Lung (tissue), 12 donors: ENCODE data around the gene RUVBL1. TPM values are rescaled to one million over a fixed set of nuclear protein-coding genes. Genes with fewer than 3 reads are reported as not detected.

Experiments
- ATAC-seq: fragments of 200-7000 bp; cut with Tn5 transposase; one replicate; pipeline ENCODE4 v1.9.1; 2020; ENCODE audit warnings: moderate number of reproducible peaks; ENCODE audit not compliant: insufficient read depth, low FRiP score
- DNase-seq, 3 donors: peaks; one replicate each; pipeline ENCODE4 v3.0.0-alpha.2; 2013 to 2017
- H3K27ac ChIP-seq, 2 donors: one replicate each; pipeline ENCODE4 v1.5.1; 2013; ENCODE audit warnings: mild to moderate bottlenecking in 2 of 2, moderate library complexity in 2 of 2, control low read depth in 1 of 2, inconsistent platforms in 1 of 2, low read depth in 1 of 2, low read length in 1 of 2
- H3K27me3 ChIP-seq, 3 donors: one replicate each; pipeline ENCODE4 v1.5.1; 2013; ENCODE audit warnings: low read length in 2 of 3; ENCODE audit not compliant: control insufficient read depth in 3 of 3, insufficient read depth in 3 of 3
- H3K36me3 ChIP-seq, 4 donors: one replicate each; pipeline ENCODE4 v1.5.1; 2013; ENCODE audit warnings: low read length in 4 of 4, mild to moderate bottlenecking in 1 of 4, moderate library complexity in 1 of 4; ENCODE audit not compliant: control insufficient read depth in 4 of 4, insufficient read depth in 4 of 4
- H3K4me1 ChIP-seq, 5 donors: one replicate each; pipeline ENCODE4 v1.5.1; 2013; ENCODE audit warnings: low read length in 5 of 5, mild to moderate bottlenecking in 2 of 5, moderate library complexity in 1 of 5; ENCODE audit not compliant: control insufficient read depth in 5 of 5, insufficient read depth in 5 of 5
- H3K4me3 ChIP-seq: one replicate; pipeline ENCODE4 v1.5.1; 2013; ENCODE audit warnings: mild to moderate bottlenecking, control low read depth, moderate library complexity
- H3K9ac ChIP-seq, 2 donors: one replicate each; pipeline ENCODE4 v1.5.1; 2013; ENCODE audit warnings: low read length in 2 of 2, control low read depth in 1 of 2; ENCODE audit not compliant: insufficient read depth in 1 of 2
- H3K9me3 ChIP-seq, 4 donors: one replicate each; pipeline ENCODE4 v1.5.1; 2013; ENCODE audit warnings: low read length in 3 of 4, mild to moderate bottlenecking in 1 of 4, moderate library complexity in 1 of 4; ENCODE audit not compliant: control insufficient read depth in 4 of 4, insufficient read depth in 3 of 4
- WGBS, 2 donors: extraction: QIAGEN DNeasy Blood & Tissue Kit; methylation state at CpG; one replicate each; pipeline ENCODE4 v1.1.7; 2013; 5-methylcytosine and 5-hydroxymethylcytosine counted together
- polyA plus RNA-seq, 2 donors: library from polyadenylated mRNA; stranded (reverse); fragments of 200-250 nt; gene quantifications; one replicate each; pipeline ENCODE4 v1.2.1, GENCODE V29; 2013
- total RNA-seq, 2 donors: library from RNA; depleted of rRNA in 1 of 2; stranded (reverse); fragments of >200 nt in 1 of 2; gene quantifications; one replicate each; pipeline ENCODE4 v1.2.1, GENCODE V29; 2014 to 2021
- TF ChIP-seq, protein P1 (sequence below): IDR thresholded peaks from 2 replicates; pipeline ENCODE4 v1.5.1; 2012; ENCODE audit warnings: mild to moderate bottlenecking; ENCODE audit errors: control extremely low read depth, extremely low read depth
- donor health status: control.
- donor health status: control.
- donor health status: Bipolar disorder and iron deficiency.
- donor health status: healthy.
- donor health status: DM: yes; HTN: yes; CAD: no.

Gene RUVBL1
- total and polyA plus RNA-seq, 4 donors = 26.6 to 53.7 (median 41.7) TPM

DNA sequence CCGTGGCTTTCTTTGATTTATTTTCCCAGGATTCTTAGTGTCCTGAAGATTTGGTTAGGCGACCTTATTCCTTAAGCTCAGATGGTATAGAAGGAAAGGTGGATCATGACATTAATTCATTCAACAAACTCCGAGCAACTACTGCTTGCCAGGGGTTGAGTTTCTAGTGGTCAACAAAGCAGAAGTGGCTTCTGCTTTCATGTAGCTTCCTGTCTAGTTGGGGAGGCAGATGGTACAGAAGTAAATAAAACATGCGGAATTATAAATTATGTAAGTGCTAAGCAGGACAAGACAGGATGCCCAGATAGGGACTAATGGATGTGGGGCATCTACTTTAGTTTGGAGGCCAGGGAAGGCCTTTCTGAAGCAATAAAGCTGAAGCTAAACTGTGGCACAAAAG, 45.2 kb upstream of the RUVBL1 start:
- TF ChIP-seq, protein P1, sequence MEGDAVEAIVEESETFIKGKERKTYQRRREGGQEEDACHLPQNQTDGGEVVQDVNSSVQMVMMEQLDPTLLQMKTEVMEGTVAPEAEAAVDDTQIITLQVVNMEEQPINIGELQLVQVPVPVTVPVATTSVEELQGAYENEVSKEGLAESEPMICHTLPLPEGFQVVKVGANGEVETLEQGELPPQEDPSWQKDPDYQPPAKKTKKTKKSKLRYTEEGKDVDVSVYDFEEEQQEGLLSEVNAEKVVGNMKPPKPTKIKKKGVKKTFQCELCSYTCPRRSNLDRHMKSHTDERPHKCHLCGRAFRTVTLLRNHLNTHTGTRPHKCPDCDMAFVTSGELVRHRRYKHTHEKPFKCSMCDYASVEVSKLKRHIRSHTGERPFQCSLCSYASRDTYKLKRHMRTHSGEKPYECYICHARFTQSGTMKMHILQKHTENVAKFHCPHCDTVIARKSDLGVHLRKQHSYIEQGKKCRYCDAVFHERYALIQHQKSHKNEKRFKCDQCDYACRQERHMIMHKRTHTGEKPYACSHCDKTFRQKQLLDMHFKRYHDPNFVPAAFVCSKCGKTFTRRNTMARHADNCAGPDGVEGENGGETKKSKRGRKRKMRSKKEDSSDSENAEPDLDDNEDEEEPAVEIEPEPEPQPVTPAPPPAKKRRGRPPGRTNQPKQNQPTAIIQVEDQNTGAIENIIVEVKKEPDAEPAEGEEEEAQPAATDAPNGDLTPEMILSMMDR = no peak
- ATAC-seq = no peak
- no peaks in the 10 kb centered on the region for H3K27me3 ChIP-seq
- peaks cover 1 to 49% (median 13%) of the 10 kb centered on the region in 5 donors for H3K4me1 ChIP-seq
- no peak overlapping the region for H3K9ac ChIP-seq
- no peak for DNase-seq
- 65 to 83% methylated on average over 4 of the region's 4 CpGs for WGBS, 2 donors
- no peak overlapping the region for H3K27ac ChIP-seq
- no peaks in the 10 kb centered on the region for H3K36me3 ChIP-seq
- peaks cover 0 to 1% (median 0%) of the 10 kb centered on the region in 4 donors for H3K9me3 ChIP-seq
- no peak overlapping the region for H3K4me3 ChIP-seq

DNA sequence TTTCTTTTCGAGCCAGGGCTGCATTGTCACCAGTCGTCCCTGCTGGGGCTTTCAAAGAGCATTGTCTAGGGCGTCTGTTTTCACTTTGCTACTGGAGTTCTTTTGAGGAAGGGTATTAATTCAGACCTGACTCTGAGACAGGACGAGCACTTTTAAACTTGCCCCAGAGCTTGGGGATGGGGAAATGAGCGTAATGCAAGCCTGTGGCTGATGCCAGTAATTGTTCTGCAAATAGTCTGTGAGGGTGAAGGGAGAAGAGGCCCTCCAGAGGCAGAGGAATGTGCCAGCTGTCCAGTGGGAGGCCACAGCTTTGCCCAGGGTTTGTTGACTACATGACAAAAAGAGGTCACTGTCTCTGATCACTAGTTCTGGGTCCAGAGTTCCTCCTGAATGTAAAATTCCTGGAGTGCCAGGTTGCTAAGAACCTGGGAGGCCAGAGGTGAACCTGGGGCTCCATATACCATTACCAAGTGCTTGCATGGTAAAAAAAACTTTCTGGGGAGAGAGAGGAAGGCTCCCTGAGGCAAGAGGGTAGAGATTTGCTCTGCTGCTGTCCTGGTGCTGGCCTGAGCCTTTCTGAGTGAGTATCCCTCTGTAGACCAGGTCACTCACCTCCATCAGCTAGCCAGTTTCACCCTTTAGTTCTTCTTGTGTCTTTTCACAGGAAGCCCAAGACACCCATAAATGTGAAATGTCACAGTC, 44.5 kb upstream of the RUVBL1 start:
- peak; percentile 40 to 53 (median 52) for DNase-seq
- H3K4me3 ChIP-seq = no peak overlapping the region
- no peaks in the 10 kb centered on the region for H3K27me3 ChIP-seq
- 63 to 64% methylated on average over 5 of the region's 5 CpGs for WGBS, 2 donors
- H3K9me3 ChIP-seq = no peaks in the 10 kb centered on the region
- H3K27ac ChIP-seq = no peak overlapping the region
- H3K36me3 ChIP-seq = no peaks in the 10 kb centered on the region
- ATAC-seq = no peak
- TF ChIP-seq, protein P1 = no peak
- H3K4me1 ChIP-seq = peaks cover 1 to 42% (median 10%) of the 10 kb centered on the region in 5 donors
- H3K9ac ChIP-seq = peak overlapping the region; percentile 26 to 28

DNA sequence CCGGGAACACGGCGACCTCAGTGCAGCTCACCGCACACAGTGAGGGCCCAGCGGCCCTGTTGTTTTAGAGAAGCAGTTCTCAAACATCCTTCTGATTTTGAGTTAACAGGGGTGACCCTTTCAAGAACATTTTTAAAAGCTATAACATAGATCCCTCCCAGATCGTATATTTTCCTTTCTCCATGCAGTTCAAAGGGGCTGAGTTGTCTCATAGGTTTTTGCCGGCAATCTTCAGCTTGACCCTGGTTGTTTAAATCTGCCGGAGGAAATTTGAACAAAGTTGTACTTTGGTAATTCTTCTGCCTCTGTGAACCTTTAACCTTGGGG, 44.0 kb upstream of the RUVBL1 start:
- peaks cover 1 to 36% (median 10%) of the 10 kb centered on the region in 5 donors for H3K4me1 ChIP-seq
- no peak for ATAC-seq
- H3K4me3 ChIP-seq = no peak overlapping the region
- H3K9ac ChIP-seq = peak overlapping the region; percentile 26 to 28
- H3K36me3 ChIP-seq = no peaks in the 10 kb centered on the region
- TF ChIP-seq, protein P1 = no peak
- 92 to 93% methylated on average over 8 of the region's 8 CpGs for WGBS, 2 donors
- H3K27ac ChIP-seq = no peak overlapping the region
- H3K27me3 ChIP-seq = no peaks in the 10 kb centered on the region
- H3K9me3 ChIP-seq = no peaks in the 10 kb centered on the region
- no peak for DNase-seq
